H9 (cell line): ENCODE data around the gene CMSS1. TPM values are rescaled to one million over a fixed set of nuclear protein-coding genes. Genes with fewer than 3 reads are reported as not detected.

ENCODE experiments used
- DNase-seq: peaks from one replicate; pipeline ENCODE4 v3.0.0-alpha.2; 2017
- H2AFZ ChIP-seq: one replicate; pipeline ENCODE4 v1.6.1; 2013; ENCODE audit warnings: mild to moderate bottlenecking, low read length, control low read depth, moderate library complexity
- H2AK5ac ChIP-seq: 2 replicates; pipeline ENCODE4 v1.6.1; 2013; ENCODE audit warnings: low read length, control low read depth, mixed read lengths; ENCODE audit not compliant: insufficient read length
- H2BK120ac ChIP-seq: one replicate; pipeline ENCODE4 v1.6.1; 2013; ENCODE audit warnings: low read depth, mild to moderate bottlenecking, low read length, control low read depth, inconsistent platforms; ENCODE audit not compliant: poor library complexity, severe bottlenecking
- H2BK12ac ChIP-seq: 2 replicates; pipeline ENCODE4 v1.6.1; 2013; ENCODE audit warnings: low read length, control low read depth, mixed read lengths, low read depth; ENCODE audit not compliant: insufficient read length
- H2BK15ac ChIP-seq: 2 replicates; pipeline ENCODE4 v1.6.1; 2013; ENCODE audit warnings: low read depth, low read length, control low read depth
- H2BK20ac ChIP-seq: one replicate; pipeline ENCODE4 v1.6.1; 2013; ENCODE audit warnings: low read depth, mild to moderate bottlenecking, low read length, control low read depth, inconsistent platforms; ENCODE audit not compliant: poor library complexity, severe bottlenecking
- H2BK5ac ChIP-seq: 2 replicates; pipeline ENCODE4 v1.6.1; 2013; ENCODE audit warnings: low read length, control low read depth, mixed read lengths; ENCODE audit not compliant: insufficient read length
- H3K14ac ChIP-seq: 2 replicates; pipeline ENCODE4 v1.6.1; 2013; ENCODE audit warnings: low read length, control low read depth; ENCODE audit not compliant: insufficient read depth
- H3K18ac ChIP-seq: 2 replicates; pipeline ENCODE4 v1.6.1; 2013; ENCODE audit warnings: low read depth, mild to moderate bottlenecking, mixed read lengths, low read length, control low read depth; ENCODE audit not compliant: insufficient read length
- H3K23ac ChIP-seq: 2 replicates; pipeline ENCODE4 v1.6.1; 2013; ENCODE audit warnings: low read length, control low read depth, mixed read lengths, low read depth; ENCODE audit not compliant: insufficient read length
- H3K23me2 ChIP-seq: 2 replicates; pipeline ENCODE4 v1.6.1; 2013; ENCODE audit warnings: low read depth, mild to moderate bottlenecking, mixed read lengths, low read length, control low read depth; ENCODE audit not compliant: insufficient read length, poor library complexity, severe bottlenecking
- H3K27ac ChIP-seq: 2 replicates; pipeline ENCODE4 v1.5.1; 2013; ENCODE audit warnings: low read length, control low read depth, mixed read lengths, low read depth; ENCODE audit not compliant: insufficient read length
- H3K27me3 ChIP-seq: 2 replicates; pipeline ENCODE4 v1.6.1; 2013; ENCODE audit warnings: low read length, control low read depth, inconsistent platforms; ENCODE audit not compliant: insufficient read depth
- H3K4ac ChIP-seq: 2 replicates; pipeline ENCODE4 v1.6.1; 2013; ENCODE audit warnings: low read depth, mild to moderate bottlenecking, control low read depth, inconsistent platforms, low read length, moderate library complexity
- H3K4me1 ChIP-seq: 2 replicates; pipeline ENCODE4 v1.6.1; 2013; ENCODE audit warnings: low read length, control low read depth, inconsistent platforms; ENCODE audit not compliant: insufficient read depth
- H3K4me2 ChIP-seq: 2 replicates; pipeline ENCODE4 v1.6.1; 2013; ENCODE audit warnings: low read length, control low read depth, mixed read lengths; ENCODE audit not compliant: insufficient read length, insufficient read depth
- H3K56ac ChIP-seq: 2 replicates; pipeline ENCODE4 v1.6.1; 2013; ENCODE audit warnings: low read depth, mild to moderate bottlenecking, mixed read lengths, low read length, control low read depth; ENCODE audit not compliant: insufficient read length
- H3K79me1 ChIP-seq: 2 replicates; pipeline ENCODE4 v1.6.1; 2013; ENCODE audit warnings: low read depth, mild to moderate bottlenecking, moderate library complexity, low read length, control low read depth, inconsistent platforms; ENCODE audit not compliant: insufficient read depth, poor library complexity, severe bottlenecking
- H3K79me2 ChIP-seq: 2 replicates; pipeline ENCODE4 v1.6.1; 2013; ENCODE audit warnings: low read length, control low read depth, inconsistent platforms; ENCODE audit not compliant: insufficient read depth
- H3K9ac ChIP-seq: 2 replicates; pipeline ENCODE4 v1.6.1; 2013; ENCODE audit warnings: low read length, control low read depth, mixed read lengths; ENCODE audit not compliant: insufficient read length; ENCODE audit errors: extremely low read depth
- H3K9me3 ChIP-seq: one replicate; pipeline ENCODE4 v1.6.1; 2013; ENCODE audit warnings: low read depth, low read length, inconsistent platforms; ENCODE audit not compliant: control insufficient read depth
- H3T11ph ChIP-seq: one replicate; pipeline ENCODE4 v1.6.1; 2013; ENCODE audit warnings: mild to moderate bottlenecking, low read length, control low read depth, inconsistent platforms
- H4K20me1 ChIP-seq: one replicate; pipeline ENCODE4 v1.6.1; 2013; ENCODE audit not compliant: control insufficient read depth, insufficient read length, insufficient read depth
- H4K5ac ChIP-seq: 2 replicates; pipeline ENCODE4 v1.6.1; 2013; ENCODE audit warnings: low read depth, mild to moderate bottlenecking, mixed read lengths, low read length, control low read depth; ENCODE audit not compliant: insufficient read length
- H4K8ac ChIP-seq: replicated peaks from 2 replicates; pipeline ENCODE4 v1.6.1; 2013; ENCODE audit warnings: low read length, control low read depth, mixed read lengths, low read depth; ENCODE audit not compliant: insufficient read length
- H4K91ac ChIP-seq: 2 replicates; pipeline ENCODE4 v1.6.1; 2013; ENCODE audit warnings: low read depth, mild to moderate bottlenecking, moderate library complexity, mixed read lengths, low read length, control low read depth; ENCODE audit not compliant: insufficient read length
- H3K27ac Mint-ChIP-seq, 3 experiments: 2 replicates in 2 of 3; 3 replicates in 1 of 3; pipeline ENCODE4 v1.8.0; 2020 to 2021; ENCODE audit warnings: mixed read lengths in 3 of 3, mild to moderate bottlenecking in 1 of 3, moderate library complexity in 1 of 3
- H3K27me3 Mint-ChIP-seq: 2 replicates; pipeline ENCODE4 v1.8.0; 2021; ENCODE audit warnings: low read depth, mild to moderate bottlenecking, moderate library complexity, mixed read lengths
- H3K36me3 Mint-ChIP-seq, 3 experiments: 2 replicates in 2 of 3; 3 replicates in 1 of 3; pipeline ENCODE4 v1.8.0; 2020 to 2021; ENCODE audit warnings: low read depth in 3 of 3, mixed read lengths in 3 of 3; ENCODE audit not compliant: insufficient read depth in 1 of 3
- H3K4me1 Mint-ChIP-seq, 2 experiments: 2 replicates each; pipeline ENCODE4 v1.8.0; 2020; ENCODE audit warnings: mixed read lengths in 2 of 2
- H3K4me3 Mint-ChIP-seq, 2 experiments: 2 replicates in 1 of 2; 3 replicates in 1 of 2; pipeline ENCODE4 v1.8.0; 2020 to 2021; ENCODE audit warnings: mild to moderate bottlenecking in 2 of 2, mixed read lengths in 2 of 2, moderate library complexity in 1 of 2
- H3K9me3 Mint-ChIP-seq, 2 experiments: 2 replicates in 1 of 2; 3 replicates in 1 of 2; pipeline ENCODE4 v1.8.0; 2020; ENCODE audit warnings: mild to moderate bottlenecking in 2 of 2, mixed read lengths in 2 of 2, moderate library complexity in 1 of 2
- WGBS: extraction: QIAGEN DNeasy Blood & Tissue Kit; methylation state at CpG from one replicate; pipeline ENCODE4 v1.1.7; 2013; ENCODE audit warnings: missing lambda C conversion rate, low lambda C conversion rate, mixed read lengths; ENCODE audit not compliant: insufficient read length; ENCODE audit errors: extremely low coverage; 5-methylcytosine and 5-hydroxymethylcytosine counted together
- total RNA-seq: library from RNA; stranded (reverse); gene quantifications from 2 replicates; pipeline ENCODE4 v1.2.1, GENCODE V29; 2021
- TF ChIP-seq, protein P1 (sequence below): fragments of 200-600 bp; sonication (generic); conservative IDR thresholded peaks from 3 replicates; pipeline ENCODE4 v1.8.0; 2021; ENCODE audit warnings: antibody characterized with exemption, mild to moderate bottlenecking

CMSS1 gene
- total RNA-seq, 1 experiment from 2014 or later = 61.8 TPM

GRCh38 chr3:100063929-100064461 is 246.3 kb downstream of the CMSS1 start:
- no peak overlapping the region for H3K18ac ChIP-seq
- no peak for DNase-seq
- Mint-ChIP-seq H3K36me3 (no peaks in the 10 kb centered on the region), H3K27me3 (no peaks in the 10 kb centered on the region), H3K4me3 (no peak overlapping the region), H3K27ac (no peak overlapping the region; a peak in 1 of 7 replicates), H3K9me3 (no peaks in the 10 kb centered on the region), H3K4me1 (peaks cover 4 to 5% of the 10 kb centered on the region in 2 experiments; a peak in 3 of 4 replicates)
- H3K27ac ChIP-seq = no peak overlapping the region
- H2AK5ac ChIP-seq = no peak overlapping the region
- H3K23me2 ChIP-seq = no peaks in the 10 kb centered on the region
- no peaks in the 10 kb centered on the region for H3K4me1 ChIP-seq
- no peaks in the 10 kb centered on the region for H3K9me3 ChIP-seq
- no peak overlapping the region for H2AFZ ChIP-seq
- H3K27me3 ChIP-seq = no peaks in the 10 kb centered on the region
- no peak overlapping the region for H2BK12ac ChIP-seq
- H2BK5ac ChIP-seq = no peak overlapping the region
- H3K14ac ChIP-seq = no peak overlapping the region
- no peak overlapping the region for H2BK120ac ChIP-seq
- no peak overlapping the region for H3K4me2 ChIP-seq
- H2BK20ac ChIP-seq = no peak overlapping the region
- no peak overlapping the region for H4K5ac ChIP-seq
- no peak overlapping the region for H3K4ac ChIP-seq
- H4K8ac ChIP-seq = no peak overlapping the region
- H3K23ac ChIP-seq = no peak overlapping the region
- WGBS = no CpG with 5 or more reads among the region's 7 CpGs
- no peak overlapping the region for H3T11ph ChIP-seq
- no peak overlapping the region for H3K56ac ChIP-seq
- H4K20me1 ChIP-seq = no peaks in the 10 kb centered on the region
- no peak overlapping the region for H3K9ac ChIP-seq
- H4K91ac ChIP-seq = no peak overlapping the region
- H2BK15ac ChIP-seq = no peak overlapping the region
- no peaks in the 10 kb centered on the region for H3K79me1 ChIP-seq
- H3K79me2 ChIP-seq = no peaks in the 10 kb centered on the region
- TF ChIP-seq, protein P1, sequence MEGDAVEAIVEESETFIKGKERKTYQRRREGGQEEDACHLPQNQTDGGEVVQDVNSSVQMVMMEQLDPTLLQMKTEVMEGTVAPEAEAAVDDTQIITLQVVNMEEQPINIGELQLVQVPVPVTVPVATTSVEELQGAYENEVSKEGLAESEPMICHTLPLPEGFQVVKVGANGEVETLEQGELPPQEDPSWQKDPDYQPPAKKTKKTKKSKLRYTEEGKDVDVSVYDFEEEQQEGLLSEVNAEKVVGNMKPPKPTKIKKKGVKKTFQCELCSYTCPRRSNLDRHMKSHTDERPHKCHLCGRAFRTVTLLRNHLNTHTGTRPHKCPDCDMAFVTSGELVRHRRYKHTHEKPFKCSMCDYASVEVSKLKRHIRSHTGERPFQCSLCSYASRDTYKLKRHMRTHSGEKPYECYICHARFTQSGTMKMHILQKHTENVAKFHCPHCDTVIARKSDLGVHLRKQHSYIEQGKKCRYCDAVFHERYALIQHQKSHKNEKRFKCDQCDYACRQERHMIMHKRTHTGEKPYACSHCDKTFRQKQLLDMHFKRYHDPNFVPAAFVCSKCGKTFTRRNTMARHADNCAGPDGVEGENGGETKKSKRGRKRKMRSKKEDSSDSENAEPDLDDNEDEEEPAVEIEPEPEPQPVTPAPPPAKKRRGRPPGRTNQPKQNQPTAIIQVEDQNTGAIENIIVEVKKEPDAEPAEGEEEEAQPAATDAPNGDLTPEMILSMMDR = no peak
